Stomach (tissue), 9 donors: ENCODE results near the gene PRKCH. TPM values are rescaled to one million over a fixed set of nuclear protein-coding genes. Genes with fewer than 3 reads are reported as not detected.
A peak's percentile ranks its signal among the peaks of the same experiment; 100 is the strongest.

Experiments used
- DNase-seq, 2 donors: peaks; one replicate each; pipeline versions ENCODE4 v3.0.0 to v3.0.0-alpha.2; 2013 to 2019
- H3K27ac ChIP-seq, 5 donors: fragments of 200-600 bp in 4 of 5; sonication (generic) in 4 of 5; one replicate each; pipeline ENCODE4 v1.5.1; 2013 to 2019; ENCODE audit warnings: mild to moderate bottlenecking in 1 of 5, moderate library complexity in 1 of 5
- H3K27me3 ChIP-seq, 3 donors: fragments of 200-600 bp; sonication (generic); one replicate each; pipeline ENCODE4 v1.5.1; 2017 to 2019; ENCODE audit warnings: mixed run types in 1 of 3
- H3K36me3 ChIP-seq, 4 donors: fragments of 200-600 bp; sonication (generic); 1 replicate in 3 of 4; 2 replicates in 1 of 4; pipeline ENCODE4 v1.5.1; 2016 to 2019
- H3K4me1 ChIP-seq, 4 donors: fragments of 200-600 bp; sonication (generic); one replicate each; pipeline ENCODE4 v1.5.1; 2016 to 2019
- H3K4me3 ChIP-seq, 4 donors: fragments of 200-600 bp; sonication (generic) in 3 of 4; one replicate each; pipeline ENCODE4 v1.5.1; 2016 to 2019; ENCODE audit warnings: mild to moderate bottlenecking in 1 of 4
- H3K9me3 ChIP-seq, 4 donors: fragments of 200-600 bp; sonication (generic); one replicate each; pipeline ENCODE4 v1.5.1; 2016 to 2019
- EP300 ChIP-seq: sonication (generic); formaldehyde crosslinking; IDR thresholded peaks from one replicate; pipeline ENCODE4 v1.6.1; 2017; ENCODE audit warnings: antibody characterized with exemption
- POLR2A ChIP-seq, 4 donors: fragments of 450-650 bp; IDR thresholded peaks; one replicate each; pipeline ENCODE4 v1.6.1; 2016; ENCODE audit warnings: antibody characterized with exemption in 4 of 4, control low read depth in 2 of 4, mild to moderate bottlenecking in 1 of 4, moderate library complexity in 1 of 4
- POLR2AphosphoS5 ChIP-seq, 3 donors: sonication (generic); formaldehyde crosslinking; IDR thresholded peaks; one replicate each; pipeline ENCODE4 v1.6.1; 2016; ENCODE audit warnings: antibody characterized with exemption in 3 of 3
- WGBS, 5 donors: extraction: QIAGEN DNeasy Blood & Tissue Kit in 3 of 5; methylation state at CpG; one replicate each; pipeline versions ENCODE4 v1.1.5 to v1.1.7; 2013 to 2018; 5-methylcytosine and 5-hydroxymethylcytosine counted together
- intact Hi-C: fragments of 100-400 bp; cut with DNase I; formaldehyde crosslinking; loops from one replicate; pipeline ENCODE4 v1.15.1; 2023; ENCODE audit warnings: low total_unique reads
- polyA plus RNA-seq, 3 donors: library from polyadenylated mRNA; stranded (reverse); fragments of 200-250 nt; gene quantifications; one replicate each; pipeline ENCODE4 v1.2.3, GENCODE V29; 2013
- total RNA-seq, 5 donors: library from RNA; depleted of rRNA; stranded (reverse); fragments of >200 nt; gene quantifications; one replicate each; pipeline versions ENCODE4 v1.1.0 to v1.2.3, GENCODE V29; 2014 to 2016
- TF ChIP-seq, protein P1 (sequence below), 7 experiments: fragments of 450-650 bp in 4 of 7; fragments of 200-600 bp in 3 of 7; sonication (generic) in 3 of 7; IDR thresholded peaks; one replicate each; pipeline ENCODE4 v1.5.1; 2016 to 2019; ENCODE audit warnings: antibody characterized with exemption in 7 of 7, control low read depth in 2 of 7, mild to moderate bottlenecking in 1 of 7
- donor health status: healthy with polysubstance abuse.
- donor health status: Bipolar disorder and iron deficiency.
- donor health status: healthy.

PRKCH gene
- total and polyA plus RNA-seq, 8 donors = 5.5 to 84.0 (median 14.7) TPM

DNA sequence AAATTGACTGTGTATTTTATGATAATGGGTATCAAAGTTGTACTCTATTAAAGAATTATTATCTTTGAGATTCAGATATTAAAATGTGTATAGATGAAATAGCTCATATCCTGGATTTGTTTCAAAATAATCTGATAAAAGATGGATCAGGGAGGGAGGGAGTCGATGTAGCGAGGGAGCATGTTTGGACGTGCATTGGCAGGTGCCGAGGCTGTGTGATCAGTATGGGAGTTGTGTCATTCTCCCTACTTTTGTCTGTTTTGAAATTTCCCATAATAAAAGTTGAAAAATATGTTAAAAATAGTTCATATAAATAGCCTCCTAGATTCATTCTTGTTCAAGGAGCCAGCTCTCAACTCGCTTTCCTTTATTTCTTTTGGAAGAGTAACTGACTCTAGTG is 202.4 kb downstream of the PRKCH start:
- Histone ChIP-seq H3K27me3 (no peaks in the 10 kb centered on the region), H3K4me1 (peaks cover 41 to 60% (median 43%) of the 10 kb centered on the region in 4 donors), H3K4me3 (no peak overlapping the region), H3K27ac (peak overlapping the region in 4 of 5 donors; percentile 81 to 89 (median 84)), H3K36me3 (no peaks in the 10 kb centered on the region), H3K9me3 (no peaks in the 10 kb centered on the region)
- 68 to 85% (median 73%) methylated on average over 5 of the region's 5 CpGs for WGBS, 5 donors
- intact Hi-C loops = no loop called here
- DNase-seq = no peak
- no peak for TF ChIP-seq POLR2AphosphoS5 (IDR thresholded peaks at IDR 0.05)
- TF ChIP-seq, protein P1, sequence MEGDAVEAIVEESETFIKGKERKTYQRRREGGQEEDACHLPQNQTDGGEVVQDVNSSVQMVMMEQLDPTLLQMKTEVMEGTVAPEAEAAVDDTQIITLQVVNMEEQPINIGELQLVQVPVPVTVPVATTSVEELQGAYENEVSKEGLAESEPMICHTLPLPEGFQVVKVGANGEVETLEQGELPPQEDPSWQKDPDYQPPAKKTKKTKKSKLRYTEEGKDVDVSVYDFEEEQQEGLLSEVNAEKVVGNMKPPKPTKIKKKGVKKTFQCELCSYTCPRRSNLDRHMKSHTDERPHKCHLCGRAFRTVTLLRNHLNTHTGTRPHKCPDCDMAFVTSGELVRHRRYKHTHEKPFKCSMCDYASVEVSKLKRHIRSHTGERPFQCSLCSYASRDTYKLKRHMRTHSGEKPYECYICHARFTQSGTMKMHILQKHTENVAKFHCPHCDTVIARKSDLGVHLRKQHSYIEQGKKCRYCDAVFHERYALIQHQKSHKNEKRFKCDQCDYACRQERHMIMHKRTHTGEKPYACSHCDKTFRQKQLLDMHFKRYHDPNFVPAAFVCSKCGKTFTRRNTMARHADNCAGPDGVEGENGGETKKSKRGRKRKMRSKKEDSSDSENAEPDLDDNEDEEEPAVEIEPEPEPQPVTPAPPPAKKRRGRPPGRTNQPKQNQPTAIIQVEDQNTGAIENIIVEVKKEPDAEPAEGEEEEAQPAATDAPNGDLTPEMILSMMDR (IDR thresholded peaks at IDR 0.05) = no peak
- no peak for TF ChIP-seq POLR2A (IDR thresholded peaks at IDR 0.05)

DNA sequence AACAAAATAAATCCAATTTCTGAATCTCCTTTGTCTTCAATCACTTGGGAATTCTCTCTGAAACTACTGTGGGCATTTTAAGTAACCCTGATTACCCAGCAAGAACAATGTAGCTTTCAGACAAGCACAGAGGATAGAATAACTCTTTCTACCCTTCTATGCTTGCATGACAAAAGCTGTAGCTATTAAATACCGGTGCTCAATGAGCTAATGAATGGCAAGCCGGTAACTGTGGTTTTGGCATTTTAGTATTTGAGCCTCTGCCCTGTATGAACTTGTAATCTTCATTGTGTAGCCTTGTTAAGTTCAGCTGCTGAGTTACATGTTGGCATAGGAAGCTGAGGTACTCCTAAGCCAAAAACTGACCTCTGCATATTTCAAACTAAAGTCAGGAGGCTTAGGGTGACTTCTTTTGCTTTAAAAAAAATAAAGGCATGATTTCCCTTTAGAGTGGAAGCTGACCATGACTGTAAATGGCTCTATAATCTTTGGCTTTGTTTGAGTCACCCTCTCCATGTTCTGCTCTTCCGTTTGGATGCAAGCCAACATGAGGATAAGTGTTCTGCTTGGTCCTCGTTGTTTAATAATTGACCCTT is 202.9 kb downstream of the PRKCH start:
- 14 to 36% (median 17%) methylated on average over 4 of the region's 4 CpGs for WGBS, 5 donors
- Histone ChIP-seq H3K27me3 (no peaks in the 10 kb centered on the region), H3K36me3 (no peaks in the 10 kb centered on the region), H3K27ac (peak overlapping the region in 4 of 5 donors; percentile 81 to 89 (median 84)), H3K4me3 (no peak overlapping the region), H3K9me3 (no peaks in the 10 kb centered on the region), H3K4me1 (peaks cover 41 to 55% (median 43%) of the 10 kb centered on the region in 4 donors)
- peak in 1 of 2 donors; percentile 67 for DNase-seq
- intact Hi-C loops = no loop called here
- TF ChIP-seq POLR2AphosphoS5 (IDR thresholded peaks at IDR 0.05) = peak in 2 of 3 donors; percentile 50 to 69
- no peak for TF ChIP-seq EP300

DNA sequence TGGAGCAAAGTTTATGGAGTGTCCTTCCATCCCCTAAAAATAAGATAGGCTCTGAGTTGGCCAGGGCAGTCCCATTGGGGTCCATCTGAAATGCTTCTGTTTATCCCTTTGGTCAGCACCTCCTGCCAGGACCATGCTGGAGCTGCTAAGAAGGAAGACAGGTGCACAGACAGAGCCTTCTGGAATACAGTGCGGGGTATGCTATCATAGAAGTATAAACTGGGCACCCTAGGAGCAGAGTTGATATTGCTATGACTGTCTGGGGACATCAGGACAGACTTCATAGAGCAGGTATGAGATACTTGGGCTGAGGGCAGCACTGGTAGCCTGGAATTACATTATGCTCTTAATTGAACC is 203.5 kb downstream of the PRKCH start:
- WGBS, 5 donors = 86 to 97% (median 93%) methylated on average over 1 of the region's 1 CpG
- H3K27me3 ChIP-seq = no peaks in the 10 kb centered on the region
- H3K4me3 ChIP-seq = no peak overlapping the region
- H3K36me3 ChIP-seq = no peaks in the 10 kb centered on the region
- H3K9me3 ChIP-seq = no peaks in the 10 kb centered on the region
- DNase-seq = no peak
- TF ChIP-seq EP300 (no peak), POLR2AphosphoS5 (IDR thresholded peaks at IDR 0.05) (no peak), POLR2A (IDR thresholded peaks at IDR 0.05) (no peak)
- TF ChIP-seq, protein P1 (IDR thresholded peaks at IDR 0.05) = no peak
- peak overlapping the region; percentile 81 to 89 (median 85) for H3K27ac ChIP-seq
- intact Hi-C loops = no loop called here
- H3K4me1 ChIP-seq = peaks cover 41 to 55% (median 43%) of the 10 kb centered on the region in 4 donors

DNA sequence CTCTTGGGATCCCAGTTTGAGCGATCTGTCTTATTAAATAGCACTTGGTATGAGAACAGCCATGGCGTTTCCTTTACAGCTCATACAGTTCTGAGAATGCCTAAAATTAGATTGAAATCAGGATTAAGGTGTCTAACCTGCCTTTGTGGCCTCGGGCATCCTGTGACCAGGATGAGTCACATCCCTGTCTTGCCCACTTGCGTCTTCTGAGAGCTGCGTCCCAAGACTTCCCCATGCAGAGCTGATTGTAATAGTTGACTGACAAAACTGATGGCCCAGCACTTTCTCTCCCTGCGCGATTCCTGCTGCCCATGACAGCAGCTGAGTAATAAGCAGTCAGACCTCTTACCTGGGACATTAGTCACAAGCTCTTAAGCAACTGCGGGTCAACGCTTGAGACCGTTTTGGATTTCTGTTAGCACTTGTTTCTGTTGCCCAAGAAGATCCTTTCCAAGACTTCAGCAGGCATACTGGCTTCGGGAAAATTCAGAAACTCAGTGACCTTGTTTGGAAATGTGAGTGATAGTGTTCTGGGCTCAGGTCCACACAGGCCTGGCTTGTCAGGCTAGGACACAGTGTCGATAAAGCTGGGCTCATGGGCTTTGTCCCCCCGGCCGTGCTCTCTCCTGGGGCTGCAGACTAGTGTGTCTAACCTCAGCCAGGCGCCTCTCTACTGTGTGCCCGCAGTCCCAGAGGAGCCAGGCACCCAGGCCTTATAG is 204.1 kb downstream of the PRKCH start:
- Histone ChIP-seq H3K27ac (peak overlapping the region; percentile 81 to 89 (median 85)), H3K36me3 (no peaks in the 10 kb centered on the region), H3K4me1 (peaks cover 41 to 60% (median 43%) of the 10 kb centered on the region in 4 donors), H3K27me3 (no peaks in the 10 kb centered on the region), H3K9me3 (no peaks in the 10 kb centered on the region), H3K4me3 (no peak overlapping the region)
- TF ChIP-seq, protein P1 (IDR thresholded peaks at IDR 0.05) = no peak
- TF ChIP-seq POLR2AphosphoS5 (IDR thresholded peaks at IDR 0.05) = peak; percentile 32 to 79 (median 46)
- no peak for TF ChIP-seq POLR2A (IDR thresholded peaks at IDR 0.05)
- TF ChIP-seq EP300 = no peak
- 42 to 60% (median 43%) methylated on average over 12 to 16 of the region's 16 CpGs for WGBS, 5 donors
- peak; percentile 47 to 58 for DNase-seq
- intact Hi-C loops = no loop called here
